OCI-LY7 (cell line): ENCODE results near the gene KLHL34.

Source experiments
- CTCF ChIP-seq: fragments of 200-600 bp; sonication (generic); conservative IDR thresholded peaks from 2 replicates; pipeline ENCODE4 v1.5.1; 2014; ENCODE audit warnings: mild to moderate bottlenecking, antibody characterized with exemption, low read length, moderate library complexity, mixed read lengths
- EZH2phosphoT487 ChIP-seq: fragments of 200-600 bp; sonication (generic); IDR thresholded peaks from 2 replicates; pipeline ENCODE4 v1.6.1; 2018; ENCODE audit warnings: low read depth, borderline replicate concordance, mild to moderate bottlenecking, mixed run types, antibody characterized with exemption, low read length, moderate library complexity, mixed read lengths

- TF ChIP-seq CTCF: no peak
- no peak for TF ChIP-seq EZH2phosphoT487
Measured at GRCh38 chrX:21661316-21661715, 3.2 kb upstream of the KLHL34 start.
